Nephron progenitor cell (in vitro differentiated cells): ENCODE results near the gene CHRND.

ENCODE experiments used
- DNase-seq: peaks from one replicate; pipeline ENCODE4 v3.0.0; 2021
- H3K27ac Mint-ChIP-seq: 2 replicates; pipeline ENCODE4 v1.8.0; 2021; ENCODE audit warnings: mild to moderate bottlenecking, moderate library complexity, mixed read lengths
- H3K27me3 Mint-ChIP-seq: 2 replicates; pipeline ENCODE4 v1.8.0; 2021; ENCODE audit warnings: mild to moderate bottlenecking, low read depth, mixed read lengths; ENCODE audit not compliant: poor library complexity
- H3K36me3 Mint-ChIP-seq: 2 replicates; pipeline ENCODE4 v1.8.0; 2021; ENCODE audit warnings: low read depth, mixed read lengths
- H3K4me1 Mint-ChIP-seq: 2 replicates; pipeline ENCODE4 v1.8.0; 2021; ENCODE audit warnings: mixed read lengths
- H3K4me3 Mint-ChIP-seq: 2 replicates; pipeline ENCODE4 v1.8.0; 2021; ENCODE audit warnings: mild to moderate bottlenecking, moderate library complexity, mixed read lengths
- H3K9me3 Mint-ChIP-seq: 2 replicates; pipeline ENCODE4 v1.8.0; 2021; ENCODE audit warnings: mild to moderate bottlenecking, moderate library complexity, mixed read lengths
- CTCF ChIP-seq: fragments of 200-600 bp; sonication (generic); IDR thresholded peaks from 2 replicates; pipeline ENCODE4 v1.5.0; 2021; ENCODE audit warnings: antibody characterized with exemption

The CHRND gene

GRCh38 chr2:232502511-232502910 is 23.4 kb upstream of the CHRND start:
- peak overlapping the region; percentile 79 for H3K4me3 Mint-ChIP-seq
- H3K27ac Mint-ChIP-seq = peak overlapping the region; percentile 85
- no peaks in the 10 kb centered on the region for H3K36me3 Mint-ChIP-seq
- peaks cover 86% of the 10 kb centered on the region for H3K4me1 Mint-ChIP-seq
- DNase-seq = no peak
- H3K9me3 Mint-ChIP-seq = no peaks in the 10 kb centered on the region
- peaks cover 50% of the 10 kb centered on the region for H3K27me3 Mint-ChIP-seq
- no peak for TF ChIP-seq CTCF

- Mint-ChIP-seq H3K27me3 (peaks cover 44% of the 10 kb centered on the region), H3K27ac (no peak overlapping the region), H3K36me3 (no peaks in the 10 kb centered on the region), H3K4me1 (peaks cover 86% of the 10 kb centered on the region), H3K9me3 (no peaks in the 10 kb centered on the region), H3K4me3 (peak overlapping the region; percentile 79)
- TF ChIP-seq CTCF = no peak
- peak; percentile 72 for DNase-seq
These were observed 22.8 kb upstream of the CHRND start for GRCh38 chr2:232502911-232503808.

GRCh38 chr2:232503809-232504323 is 22.1 kb upstream of the CHRND start:
- no peak for TF ChIP-seq CTCF
- Mint-ChIP-seq H3K27me3 (peaks cover 39% of the 10 kb centered on the region), H3K4me3 (peak overlapping the region; percentile 72), H3K9me3 (no peaks in the 10 kb centered on the region), H3K36me3 (no peaks in the 10 kb centered on the region), H3K4me1 (peaks cover 87% of the 10 kb centered on the region), H3K27ac (no peak overlapping the region)
- no peak for DNase-seq

- H3K4me1 Mint-ChIP-seq = peaks cover 87% of the 10 kb centered on the region
- H3K27me3 Mint-ChIP-seq = peaks cover 34% of the 10 kb centered on the region
- no peaks in the 10 kb centered on the region for H3K36me3 Mint-ChIP-seq
- no peaks in the 10 kb centered on the region for H3K9me3 Mint-ChIP-seq
- H3K4me3 Mint-ChIP-seq = peak overlapping the region; percentile 70
- H3K27ac Mint-ChIP-seq = no peak overlapping the region
- no peak for TF ChIP-seq CTCF
- DNase-seq = no peak
These were observed 21.5 kb upstream of the CHRND start for GRCh38 chr2:232504438-232504837.

GRCh38 chr2:232505856-232506255 is 20.1 kb upstream of the CHRND start:
- H3K4me3 Mint-ChIP-seq = peak overlapping the region; percentile 62
- peaks cover 28% of the 10 kb centered on the region for H3K27me3 Mint-ChIP-seq
- no peaks in the 10 kb centered on the region for H3K9me3 Mint-ChIP-seq
- peak; percentile 67 for DNase-seq
- peak overlapping the region; percentile 91 for H3K27ac Mint-ChIP-seq
- peaks cover 88% of the 10 kb centered on the region for H3K4me1 Mint-ChIP-seq
- TF ChIP-seq CTCF = no peak
- no peaks in the 10 kb centered on the region for H3K36me3 Mint-ChIP-seq
